HG03469 (cell line): ENCODE data around the gene RTF1.

ENCODE experiments used
- ATAC-seq: cut with Tn5 transposase; IDR thresholded peaks from one replicate; pipeline ENCODE4 v1.9.1; 2021; ENCODE audit warnings: mild to moderate bottlenecking, moderate library complexity, moderate number of reproducible peaks; ENCODE audit not compliant: unreplicated experiment

The RTF1 gene

DNA sequence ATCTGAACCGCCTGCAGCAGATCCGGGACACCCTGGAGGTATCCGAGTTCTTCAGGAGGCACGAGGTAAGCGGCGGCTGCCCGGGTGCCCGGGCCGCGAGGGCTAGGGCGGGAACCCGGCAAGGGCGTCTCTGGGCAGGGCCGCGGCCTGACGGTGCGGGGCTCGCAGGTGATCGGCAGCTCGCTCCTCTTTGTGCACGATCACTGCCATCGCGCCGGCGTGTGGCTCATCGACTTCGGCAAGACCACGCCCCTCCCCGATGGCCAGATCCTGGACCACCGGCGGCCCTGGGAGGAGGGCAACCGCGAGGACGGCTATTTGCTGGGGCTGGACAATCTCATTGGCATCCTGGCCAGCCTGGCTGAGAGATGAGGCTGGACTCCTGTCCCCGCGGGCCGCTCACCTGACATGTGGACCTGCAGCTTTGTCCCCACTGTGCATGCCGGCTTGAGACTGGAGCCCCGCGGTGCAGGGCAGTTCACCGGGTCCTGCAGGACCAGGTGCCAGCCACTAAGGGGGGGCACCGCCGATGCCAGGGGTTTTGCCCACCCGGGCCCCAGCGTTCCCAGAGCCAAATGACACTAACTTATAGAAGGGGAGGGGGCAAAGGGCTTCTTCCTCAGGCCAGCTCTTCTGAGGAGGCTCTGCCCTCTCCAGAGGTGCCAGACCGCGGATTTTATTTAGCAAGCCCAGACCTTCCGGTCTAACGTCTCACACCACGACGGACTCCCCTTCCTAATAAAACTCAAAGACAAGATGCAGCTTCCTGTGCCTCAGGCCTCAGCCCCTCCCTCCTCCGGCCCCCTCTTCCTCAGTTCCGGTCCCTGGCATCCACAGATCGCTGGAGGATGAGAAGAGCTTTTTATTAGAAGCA lies 86.1 kb downstream of the RTF1 start:
- ATAC-seq: no peak

DNA sequence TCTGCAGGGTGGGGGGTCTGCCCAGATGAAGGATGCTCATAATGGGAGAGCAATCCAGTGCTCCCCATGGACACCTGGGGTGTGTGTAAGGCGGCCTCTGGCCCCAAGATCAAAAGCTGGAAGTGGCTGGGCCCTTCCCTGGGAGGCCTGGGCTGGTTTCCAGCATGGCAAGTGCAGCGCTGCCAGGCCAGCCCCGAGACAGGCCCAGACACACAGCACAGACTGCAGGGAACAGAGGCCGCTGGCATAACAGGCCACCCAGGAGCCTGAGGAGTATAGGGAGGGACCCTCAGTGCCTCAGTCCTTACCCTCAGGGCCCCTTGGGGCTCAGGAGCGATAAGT lies 86.7 kb downstream of the RTF1 start:
- ATAC-seq: no peak

DNA sequence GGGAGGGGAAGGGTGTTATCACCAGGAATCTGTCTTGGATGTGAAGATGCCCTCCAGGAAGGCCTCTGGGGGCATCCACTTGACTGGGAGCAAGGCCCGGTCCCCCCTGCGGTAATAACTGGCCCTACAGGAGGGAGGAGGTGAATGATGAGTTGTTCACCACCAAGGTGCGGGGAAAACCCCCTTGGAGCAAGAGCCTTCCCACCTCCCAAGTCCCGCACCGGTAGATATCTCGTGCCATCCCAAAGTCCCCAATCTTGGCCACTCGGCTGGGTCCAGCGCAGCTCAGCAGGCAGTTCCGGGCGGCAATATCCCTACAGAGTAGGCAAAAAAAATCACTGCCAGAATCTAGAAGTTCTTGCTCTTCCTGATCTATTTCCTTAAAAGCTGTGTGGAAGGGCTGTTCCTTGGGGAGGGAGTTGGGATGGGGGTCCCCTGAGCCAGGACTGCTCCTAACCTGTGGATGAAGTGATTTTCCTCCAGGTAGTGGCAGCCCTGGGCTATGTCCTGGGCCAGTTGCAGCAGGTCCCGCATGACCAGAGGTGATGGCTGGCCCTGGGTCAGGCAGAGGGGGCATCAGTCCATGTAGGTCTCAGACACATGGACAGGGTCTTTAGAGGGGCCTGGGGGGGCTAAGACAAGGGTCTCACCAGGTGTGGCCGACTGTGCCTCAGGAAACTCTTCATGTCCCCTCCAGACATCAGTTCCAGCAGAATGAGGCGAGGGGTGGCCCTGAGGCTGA lies 88.0 kb downstream of the RTF1 start:
- no peak for ATAC-seq

DNA sequence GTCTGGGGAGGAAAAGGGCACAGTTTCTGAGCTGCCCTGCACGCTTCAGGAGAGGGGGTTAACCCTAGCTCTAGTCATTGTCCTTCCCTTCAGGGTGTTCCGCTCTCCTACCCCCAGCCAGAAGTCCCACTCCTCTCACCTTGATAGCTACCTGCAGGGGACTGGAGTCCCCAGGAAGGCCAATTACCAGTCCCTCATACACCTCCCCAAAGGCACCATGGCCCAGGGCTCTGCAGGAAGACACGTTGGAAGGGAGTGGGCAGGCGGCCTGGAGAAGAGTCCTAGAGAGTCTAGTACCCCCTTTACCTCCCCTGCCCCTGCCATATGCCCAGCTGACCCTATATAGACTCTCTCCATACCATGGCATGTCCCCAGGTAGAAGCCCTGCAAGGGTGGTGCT lies 88.9 kb downstream of the RTF1 start:
- ATAC-seq: no peak

DNA sequence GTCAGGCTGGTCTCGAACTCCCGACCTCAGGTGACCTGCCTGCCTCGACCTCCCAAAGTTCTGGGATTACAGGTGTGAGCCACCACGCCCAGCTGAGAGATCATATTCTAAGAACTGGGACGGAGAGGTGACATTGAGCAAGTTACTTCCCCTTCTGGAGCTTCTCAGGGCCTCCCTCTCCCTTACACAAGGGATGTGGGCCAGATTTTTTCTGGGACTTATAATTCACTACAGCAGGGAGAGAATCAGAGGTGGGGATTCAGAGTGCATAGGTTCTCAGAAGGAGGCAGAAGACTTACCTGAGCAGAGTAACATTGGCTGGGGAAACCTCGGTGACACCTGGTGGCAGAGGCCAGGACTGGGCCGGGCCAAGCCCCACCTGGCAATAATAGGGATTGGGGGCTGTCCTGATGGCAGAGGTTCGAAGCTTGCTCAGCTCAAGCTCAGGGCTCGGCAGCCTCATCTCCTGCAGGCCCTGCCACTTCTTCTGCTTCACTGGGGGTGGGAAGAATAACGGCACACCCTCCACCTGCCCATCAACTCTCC lies 90.0 kb downstream of the RTF1 start:
- ATAC-seq: no peak

DNA sequence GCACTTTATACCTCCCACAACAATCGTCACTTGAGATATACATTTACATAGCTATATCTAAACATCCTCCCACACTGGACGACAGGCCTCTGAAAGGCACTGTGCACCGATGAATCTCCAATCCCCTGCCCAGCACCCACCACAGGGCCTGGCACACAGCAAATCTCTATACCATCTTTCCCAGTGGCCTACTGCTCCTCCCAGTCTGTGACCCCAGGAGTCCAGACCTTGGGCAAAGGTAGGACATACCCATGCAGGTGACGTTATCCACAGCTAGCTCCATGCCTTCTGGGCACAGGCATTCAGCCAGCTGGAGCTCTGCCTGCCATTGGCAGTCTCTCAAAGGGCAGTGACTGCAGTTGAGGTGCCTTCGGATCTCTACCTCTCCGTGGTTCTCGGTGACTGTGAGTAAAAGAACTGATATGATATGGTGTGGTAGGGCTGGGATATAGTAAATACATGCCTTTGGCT lies 91.0 kb downstream of the RTF1 start:
- no peak for ATAC-seq

DNA sequence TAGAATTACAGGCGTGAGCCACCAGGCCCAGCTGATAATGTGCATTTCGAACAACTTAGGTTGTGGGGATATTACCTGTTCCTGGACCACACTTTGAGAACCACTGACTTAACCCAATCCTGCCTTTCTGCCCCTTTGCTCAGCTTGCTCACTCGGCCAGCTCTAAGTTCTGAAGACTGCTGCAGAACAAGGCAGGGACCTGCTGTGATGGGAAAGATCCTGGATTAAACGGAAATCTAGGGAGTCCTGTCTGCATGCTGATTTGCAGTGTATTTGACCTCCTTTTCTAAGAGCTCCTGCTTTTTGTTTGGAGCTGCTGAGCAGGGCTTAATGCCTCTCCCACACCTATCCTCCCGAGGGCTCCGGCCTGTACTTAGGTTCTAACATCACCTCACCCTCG lies 93.8 kb downstream of the RTF1 start:
- no peak for ATAC-seq

DNA sequence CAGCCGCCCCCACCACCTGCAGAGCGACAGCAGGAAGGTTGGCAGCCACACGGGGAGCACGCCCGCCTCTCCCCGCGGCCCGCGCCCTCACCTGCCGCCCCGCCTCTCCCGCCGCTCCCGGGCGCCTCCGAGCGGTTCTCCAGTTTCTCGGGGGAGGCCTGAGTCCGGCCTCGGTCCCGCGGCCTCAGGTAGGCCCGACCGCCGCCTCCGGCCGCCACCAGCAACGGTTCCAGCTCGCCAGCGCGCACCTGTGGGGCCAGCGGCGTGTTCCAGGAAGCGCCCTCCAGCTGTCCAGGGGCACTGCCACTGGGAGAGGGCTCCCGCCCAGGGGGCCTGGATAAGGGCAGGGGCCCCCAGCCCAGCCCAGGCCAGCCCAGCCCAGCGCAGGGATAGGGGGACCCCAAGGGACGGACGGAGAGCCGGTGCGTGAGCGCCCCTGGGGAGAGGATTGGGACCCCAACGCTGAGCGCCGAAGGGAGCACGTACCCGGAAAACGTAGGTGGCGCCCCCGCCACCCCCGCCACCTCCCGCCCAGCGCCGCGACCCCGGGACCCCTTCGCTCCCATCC lies 94.5 kb downstream of the RTF1 start:
- ATAC-seq: no peak

DNA sequence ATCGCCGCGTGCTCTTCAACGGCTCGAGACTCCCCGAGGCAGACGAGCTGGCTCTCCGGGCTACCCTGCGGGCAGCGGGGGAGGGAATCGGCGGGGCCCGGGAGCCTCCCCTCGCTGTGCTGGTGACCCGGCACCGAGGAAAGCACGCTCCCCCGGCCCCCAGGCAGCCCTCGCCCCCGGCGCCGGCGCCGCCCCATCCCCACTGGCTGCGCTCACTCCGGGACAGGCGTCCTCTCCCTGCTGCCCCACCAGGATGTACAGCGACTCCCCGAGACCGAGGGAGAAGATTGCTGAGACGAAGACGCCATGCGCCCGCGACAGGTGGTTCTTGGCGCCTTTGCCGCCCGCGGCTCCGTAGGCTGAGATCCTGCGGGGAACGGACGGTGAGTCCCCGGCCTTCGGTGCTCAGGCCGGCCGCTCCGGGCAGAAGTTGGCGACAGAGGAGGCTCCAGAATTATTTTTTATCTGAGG lies 95.0 kb downstream of the RTF1 start:
- no peak for ATAC-seq

DNA sequence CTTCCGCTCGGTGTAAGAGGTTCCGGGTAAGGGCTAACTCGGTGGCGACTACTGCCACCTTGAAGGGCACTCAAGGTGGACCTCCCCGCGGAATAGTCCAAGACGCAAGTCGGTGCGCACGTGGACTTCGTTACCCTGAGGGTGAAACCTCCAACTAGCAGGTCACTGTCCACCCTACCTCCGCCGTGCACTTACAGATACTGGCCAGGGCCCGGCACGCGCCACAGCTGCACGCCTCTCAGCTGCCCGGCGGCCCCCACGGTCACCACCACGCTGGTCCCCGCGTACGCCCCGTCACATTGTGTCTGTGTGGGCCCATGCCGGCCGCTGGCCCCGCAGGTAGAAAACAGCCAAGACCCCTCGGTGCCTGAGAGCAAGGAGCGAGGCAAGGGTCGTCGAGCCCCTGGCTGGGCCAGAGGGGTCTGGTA lies 95.6 kb downstream of the RTF1 start:
- ATAC-seq: no peak

DNA sequence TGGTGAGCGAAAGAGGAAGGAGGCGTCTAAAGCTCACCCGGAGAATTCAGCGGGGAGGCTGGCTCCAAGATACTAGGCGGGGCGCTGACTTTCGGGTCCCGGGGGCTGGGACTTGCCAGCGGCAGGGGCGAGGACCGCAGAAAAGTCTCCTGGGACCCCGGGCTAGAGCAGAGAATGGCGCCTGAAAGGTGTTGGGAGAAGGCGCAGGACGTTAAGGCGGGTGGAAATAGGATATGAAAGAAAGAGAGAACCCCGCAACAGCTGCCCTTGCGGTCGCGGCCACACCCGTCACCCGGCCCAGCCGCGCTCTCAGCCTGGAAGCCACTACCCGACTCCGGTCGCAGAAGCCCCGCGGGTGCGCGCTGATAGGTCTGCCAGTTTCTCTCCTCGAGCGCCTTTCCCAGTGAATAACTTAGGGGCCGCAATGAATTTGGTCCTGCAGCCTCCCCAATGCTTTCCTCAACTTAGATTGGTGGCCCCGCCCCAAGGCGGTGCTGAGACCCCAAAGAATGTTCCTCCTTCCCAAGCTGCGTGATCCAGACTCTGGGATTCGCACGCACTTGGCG lies 96.1 kb downstream of the RTF1 start:
- ATAC-seq: no peak

DNA sequence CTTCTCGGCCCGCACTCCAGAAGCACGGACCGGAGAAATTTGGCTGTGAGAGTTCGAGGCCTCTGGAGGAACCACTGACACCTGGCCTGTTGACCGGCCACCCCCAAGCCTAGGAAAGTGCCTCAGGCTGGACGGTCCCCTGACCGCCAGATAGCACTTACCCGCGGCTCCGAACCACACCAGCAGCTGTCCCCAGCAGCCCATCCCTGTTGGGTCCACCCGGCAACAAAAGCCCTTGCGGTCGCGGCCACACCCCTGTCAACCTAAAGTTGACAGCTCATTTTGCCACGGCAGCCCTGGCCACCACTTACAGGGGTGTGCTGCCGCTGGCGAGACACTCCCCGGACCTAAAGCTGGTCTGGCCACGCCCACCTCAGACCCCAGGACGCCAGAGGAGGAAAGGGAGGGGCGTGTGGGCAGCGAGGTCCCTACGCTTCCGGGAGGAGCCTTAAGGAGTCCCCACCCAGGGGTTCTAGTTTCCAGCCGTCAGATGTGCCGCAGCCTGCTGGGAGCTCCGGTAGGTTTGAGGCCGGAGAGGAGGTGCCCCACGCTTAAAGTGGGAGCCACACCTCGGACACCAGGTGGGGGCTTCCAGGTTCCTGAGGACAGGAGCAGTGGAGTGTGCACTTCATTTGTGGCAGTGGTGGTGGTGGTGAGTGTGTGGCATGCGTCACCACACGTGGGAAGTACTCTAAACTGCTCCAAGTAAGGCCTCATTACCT lies 96.8 kb downstream of the RTF1 start, which contains the start of gene LTK:
Gene LTK, minus strand, starts transcription at position 322 of the 722 bp plus-strand sequence. Its CDS starts 118 bp downstream, at position 204.
- no peak for ATAC-seq

DNA sequence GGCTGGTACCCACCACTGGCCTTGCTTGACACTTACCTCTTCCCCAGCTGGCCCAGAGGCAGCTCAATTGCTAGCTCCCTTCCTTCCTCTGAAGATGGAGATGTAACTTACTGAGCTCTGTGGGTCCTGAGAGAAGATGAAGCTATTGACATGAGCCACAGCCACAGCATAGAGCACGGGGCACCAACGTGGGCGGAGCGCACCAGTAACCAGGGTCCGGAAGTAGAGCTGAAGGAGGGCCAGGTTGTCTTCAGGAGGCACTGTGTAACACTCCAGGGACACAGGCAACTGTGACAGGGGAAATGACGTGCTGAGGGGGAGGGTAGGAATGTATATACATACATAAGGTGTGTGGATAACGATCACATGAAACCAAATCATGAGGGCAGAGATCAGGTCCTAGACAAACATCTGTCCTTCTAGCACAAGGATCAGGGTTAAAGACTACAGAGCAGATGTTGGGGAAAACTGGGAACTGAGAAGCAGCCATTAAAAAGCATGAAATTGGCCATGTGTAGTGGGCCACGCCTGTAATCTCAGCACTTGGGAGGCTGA lies 101.1 kb downstream of the RTF1 start:
- ATAC-seq: no peak

DNA sequence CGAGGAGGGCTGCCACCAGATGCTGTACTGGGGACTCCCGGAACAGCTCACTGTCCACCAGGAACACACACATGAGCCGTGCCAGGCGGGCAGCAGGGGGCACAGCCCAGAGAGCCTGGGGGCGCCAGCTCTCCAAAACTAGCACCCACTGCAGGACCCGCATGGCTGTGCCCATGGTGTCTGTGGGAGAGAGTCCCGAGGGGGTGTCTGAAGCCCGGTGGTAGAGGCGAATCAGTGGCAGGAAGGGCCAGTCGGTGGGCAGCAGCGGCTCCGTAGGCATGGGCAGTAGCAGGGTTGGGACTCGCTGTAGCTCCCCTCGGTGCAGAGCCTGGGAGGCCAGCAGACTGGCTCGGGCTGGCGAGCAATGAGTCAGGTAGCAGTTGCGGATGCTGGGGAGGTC lies 103.7 kb downstream of the RTF1 start:
- ATAC-seq: no peak

DNA sequence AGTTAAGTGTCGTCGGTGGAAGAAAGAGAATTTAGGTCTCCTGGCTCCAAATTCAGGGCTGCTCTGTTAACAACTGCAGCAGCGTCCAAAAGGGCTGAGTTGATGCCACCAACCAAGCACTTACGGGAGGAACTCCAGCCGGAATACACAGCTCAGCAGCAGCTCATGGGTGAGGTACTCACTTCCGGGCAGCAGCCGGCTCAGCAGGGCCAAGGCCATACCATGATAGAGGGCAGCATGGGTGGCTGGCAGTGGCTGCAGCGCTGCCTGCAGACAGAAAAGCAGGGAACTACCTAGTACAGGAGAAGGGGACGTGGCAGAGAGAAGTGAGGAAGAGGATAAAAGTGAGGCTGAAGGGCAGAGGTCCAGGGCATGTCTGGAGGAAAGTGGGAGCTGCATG lies 104.7 kb downstream of the RTF1 start:
- no peak for ATAC-seq

DNA sequence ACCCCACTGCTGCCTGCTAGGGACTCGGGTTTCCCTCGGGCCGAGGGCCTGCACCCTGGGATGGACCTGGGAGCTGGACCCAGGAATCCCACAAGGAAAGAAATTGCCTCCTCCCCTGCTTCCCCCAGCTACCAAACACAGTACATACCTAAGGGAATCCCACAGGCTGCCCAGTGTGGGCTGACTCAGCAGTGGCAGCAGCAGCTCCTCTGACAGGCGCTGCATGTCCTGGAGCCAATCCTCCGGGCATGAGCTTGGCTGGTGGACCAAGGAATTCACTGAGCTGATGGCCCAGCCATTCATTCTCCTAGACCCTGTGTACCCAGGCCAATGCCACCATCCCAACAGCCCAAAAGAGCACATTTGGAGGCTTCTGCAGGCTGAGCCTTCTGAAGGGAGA lies 106.2 kb downstream of the RTF1 start:
- no peak for ATAC-seq

DNA sequence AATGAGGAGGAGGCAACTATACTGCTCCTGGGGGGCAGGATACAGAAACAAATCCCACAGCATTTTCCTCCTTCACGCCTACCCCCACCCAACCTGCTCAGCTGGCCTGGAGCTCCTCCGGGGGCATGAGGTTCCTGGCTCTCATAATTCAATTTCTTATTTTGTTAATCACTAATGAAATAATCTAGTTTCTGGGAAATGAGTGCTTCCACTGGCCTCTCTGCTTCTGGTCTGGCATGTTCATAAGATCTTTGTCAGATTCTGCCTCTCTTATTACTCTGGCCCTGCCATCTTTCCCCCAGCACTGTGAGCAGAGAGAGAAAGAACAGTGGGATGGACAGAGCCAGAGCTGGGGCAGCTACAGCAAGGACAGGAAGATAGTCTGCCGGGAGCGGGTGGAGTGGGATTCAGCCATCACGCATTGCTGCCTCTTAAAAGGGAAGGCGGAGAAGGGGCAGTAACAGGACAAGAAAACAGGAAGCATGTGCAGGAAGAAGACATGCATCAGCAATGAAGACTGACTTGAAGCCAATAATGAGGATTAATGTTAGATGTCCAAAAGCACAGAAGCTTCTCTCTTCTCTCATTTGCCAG lies 113.6 kb downstream of the RTF1 start:
- ATAC-seq: no peak
